ENCODE results near the gene GP9.

DNA sequence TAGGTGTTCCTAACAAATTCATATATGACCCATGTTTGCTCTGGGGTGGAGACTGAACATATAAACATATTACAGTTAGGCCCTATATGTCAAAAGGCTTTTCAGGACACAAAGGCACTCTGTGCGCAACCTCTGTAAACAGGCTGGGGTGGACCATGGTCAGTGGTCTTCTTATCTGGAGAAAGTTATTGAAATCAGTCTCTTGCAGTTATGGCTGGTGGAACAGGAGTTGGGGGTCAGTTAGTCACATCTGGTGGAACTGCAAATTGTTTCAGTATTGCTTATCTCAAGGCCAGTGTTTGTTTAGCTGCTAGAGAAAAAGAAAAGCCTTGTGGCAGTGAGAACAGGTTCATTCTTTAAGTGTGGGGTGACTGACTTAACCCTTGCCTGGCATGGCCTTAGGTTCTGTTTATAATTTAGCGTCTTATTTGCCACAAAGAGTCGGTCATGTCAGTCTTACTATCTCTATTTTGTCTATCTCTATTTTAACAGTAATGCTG is 5.9 kb upstream of the GP9 start:
- TF ChIP-seq, protein P1, sequence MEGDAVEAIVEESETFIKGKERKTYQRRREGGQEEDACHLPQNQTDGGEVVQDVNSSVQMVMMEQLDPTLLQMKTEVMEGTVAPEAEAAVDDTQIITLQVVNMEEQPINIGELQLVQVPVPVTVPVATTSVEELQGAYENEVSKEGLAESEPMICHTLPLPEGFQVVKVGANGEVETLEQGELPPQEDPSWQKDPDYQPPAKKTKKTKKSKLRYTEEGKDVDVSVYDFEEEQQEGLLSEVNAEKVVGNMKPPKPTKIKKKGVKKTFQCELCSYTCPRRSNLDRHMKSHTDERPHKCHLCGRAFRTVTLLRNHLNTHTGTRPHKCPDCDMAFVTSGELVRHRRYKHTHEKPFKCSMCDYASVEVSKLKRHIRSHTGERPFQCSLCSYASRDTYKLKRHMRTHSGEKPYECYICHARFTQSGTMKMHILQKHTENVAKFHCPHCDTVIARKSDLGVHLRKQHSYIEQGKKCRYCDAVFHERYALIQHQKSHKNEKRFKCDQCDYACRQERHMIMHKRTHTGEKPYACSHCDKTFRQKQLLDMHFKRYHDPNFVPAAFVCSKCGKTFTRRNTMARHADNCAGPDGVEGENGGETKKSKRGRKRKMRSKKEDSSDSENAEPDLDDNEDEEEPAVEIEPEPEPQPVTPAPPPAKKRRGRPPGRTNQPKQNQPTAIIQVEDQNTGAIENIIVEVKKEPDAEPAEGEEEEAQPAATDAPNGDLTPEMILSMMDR (IDR thresholded peaks at IDR 0.05), result no peak
- no peak for TF ChIP-seq POLR2A (IDR thresholded peaks at IDR 0.05)

All from testis (tissue), 2 donors.